Neural cell (in vitro differentiated cells): ENCODE results near the gene IL19. TPM values are rescaled to one million over a fixed set of nuclear protein-coding genes. Genes with fewer than 3 reads are reported as not detected.

Source experiments
- H2AFZ ChIP-seq: fragments of 200-600, 300-800 bp; sonication (generic), shearing (Covaris generic); 2 replicates; pipeline ENCODE4 v1.6.0; 2014; ENCODE audit warnings: low read depth, mild to moderate bottlenecking, antibody characterized with exemption, low read length, moderate library complexity
- H3F3A ChIP-seq: fragments of 200-600 bp; shearing (Covaris generic); 2 replicates; pipeline ENCODE4 v1.6.1; 2016; ENCODE audit warnings: mild to moderate bottlenecking, moderate library complexity, mixed read lengths, antibody characterized with exemption, low read length; ENCODE audit not compliant: insufficient read depth, poor library complexity, severe bottlenecking
- H3K27ac ChIP-seq: fragments of 200-600, 300-800 bp; sonication (generic), shearing (Covaris generic); 2 replicates; pipeline ENCODE4 v1.5.1; 2014; ENCODE audit warnings: mild to moderate bottlenecking, low read length, moderate library complexity
- H3K27me3 ChIP-seq: fragments of 300-800, 200-600 bp; sonication (generic), shearing (Covaris generic); 2 replicates; pipeline ENCODE4 v1.6.0; 2014; ENCODE audit warnings: mild to moderate bottlenecking, low read depth, low read length, moderate library complexity; ENCODE audit not compliant: insufficient read depth
- H3K36me3 ChIP-seq: fragments of 300-800, 200-600 bp; sonication (generic), shearing (Covaris generic); 2 replicates; pipeline ENCODE4 v1.5.1; 2014; ENCODE audit warnings: mild to moderate bottlenecking, antibody characterized with exemption, low read length, moderate library complexity; ENCODE audit not compliant: insufficient read depth
- H3K4me2 ChIP-seq: fragments of 300-800, 200-600 bp; sonication (generic), shearing (Covaris generic); 2 replicates; pipeline ENCODE4 v1.6.0; 2014; ENCODE audit warnings: mild to moderate bottlenecking, low read length
- H3K4me3 ChIP-seq: fragments of 300-800, 200-600 bp; sonication (generic), shearing (Covaris generic); 2 replicates; pipeline ENCODE4 v1.5.1; 2014; ENCODE audit warnings: mild to moderate bottlenecking, low read length, moderate library complexity
- H3K79me2 ChIP-seq: fragments of 200-600 bp; shearing (Covaris generic); replicated peaks from 2 replicates; pipeline ENCODE4 v1.6.0; 2014; ENCODE audit warnings: mild to moderate bottlenecking, low read length, moderate library complexity; ENCODE audit not compliant: insufficient read depth
- H3K9ac ChIP-seq: fragments of 300-800, 200-600 bp; sonication (generic), shearing (Covaris generic); 2 replicates; pipeline ENCODE4 v1.6.1; 2016; ENCODE audit warnings: mild to moderate bottlenecking, low read length, mixed read lengths
- H3K9me2 ChIP-seq: fragments of 200-600 bp; shearing (Covaris generic); 2 replicates; pipeline ENCODE4 v1.6.1; 2016; ENCODE audit warnings: mild to moderate bottlenecking, low read length, mixed read lengths; ENCODE audit not compliant: insufficient read depth
- H3K9me3 ChIP-seq: fragments of 200-600, 300-800 bp; sonication (generic), shearing (Covaris generic); 2 replicates; pipeline ENCODE4 v1.6.1; 2016; ENCODE audit warnings: mild to moderate bottlenecking, mixed run types, low read length, moderate library complexity, mixed read lengths
- H4K20me1 ChIP-seq: fragments of 200-600 bp; shearing (Covaris generic); 2 replicates; pipeline ENCODE4 v1.6.1; 2016; ENCODE audit warnings: mild to moderate bottlenecking, mixed run types; ENCODE audit not compliant: insufficient read depth
- EP300 ChIP-seq: fragments of 450-650 bp; conservative IDR thresholded peaks from 2 replicates; pipeline ENCODE4 v1.6.1; 2014; ENCODE audit warnings: antibody characterized with exemption, mild to moderate bottlenecking, moderate library complexity; ENCODE audit not compliant: poor library complexity, severe bottlenecking
- EZH2 ChIP-seq: fragments of 200-600, 300-800 bp; shearing (Covaris generic), sonication (generic); IDR thresholded peaks from 2 replicates; pipeline ENCODE4 v1.6.1; 2014; ENCODE audit warnings: antibody characterized with exemption, low read length, borderline replicate concordance, mild to moderate bottlenecking; ENCODE audit not compliant: insufficient read depth, poor library complexity, severe bottlenecking
- MXI1 ChIP-seq: fragments of 450-650 bp; conservative IDR thresholded peaks from 2 replicates; pipeline ENCODE4 v1.6.1; 2014; ENCODE audit warnings: antibody characterized with exemption, mild to moderate bottlenecking; ENCODE audit not compliant: poor library complexity, severe bottlenecking
- POLR2AphosphoS5 ChIP-seq: IDR thresholded peaks from 2 replicates; pipeline ENCODE4 v1.6.1; 2012
- RAD21 ChIP-seq: fragments of 450-650 bp; conservative IDR thresholded peaks from 2 replicates; pipeline ENCODE4 v1.6.1; 2014; ENCODE audit warnings: antibody characterized with exemption, mild to moderate bottlenecking, moderate library complexity
- SMC3 ChIP-seq: fragments of 450-650 bp; conservative IDR thresholded peaks from 2 replicates; pipeline ENCODE4 v1.6.1; 2014; ENCODE audit warnings: antibody characterized with exemption, mild to moderate bottlenecking, moderate library complexity; ENCODE audit not compliant: poor library complexity
- TAF1 ChIP-seq: IDR thresholded peaks from 2 replicates; pipeline ENCODE4 v1.6.1; 2012; ENCODE audit warnings: low read depth
- polyA plus RNA-seq: library from polyadenylated mRNA; depleted of rRNA; stranded (reverse); fragments of >200 nt; gene quantifications from 2 replicates; pipeline ENCODE4 v1.2.3, GENCODE V29; 2014
- TF ChIP-seq, protein P1 (sequence below): IDR thresholded peaks from 2 replicates; pipeline ENCODE4 v1.6.1; 2012; ENCODE audit warnings: borderline replicate concordance
- TF ChIP-seq, protein P2 (sequence below): fragments of 450-650 bp; IDR thresholded peaks from 2 replicates; pipeline ENCODE4 v1.5.1; 2014; ENCODE audit warnings: antibody characterized with exemption, mild to moderate bottlenecking, moderate library complexity; ENCODE audit not compliant: poor library complexity, severe bottlenecking

The IL19 gene
- polyA plus RNA-seq, 1 donor from 2014 or later, result not detected

DNA sequence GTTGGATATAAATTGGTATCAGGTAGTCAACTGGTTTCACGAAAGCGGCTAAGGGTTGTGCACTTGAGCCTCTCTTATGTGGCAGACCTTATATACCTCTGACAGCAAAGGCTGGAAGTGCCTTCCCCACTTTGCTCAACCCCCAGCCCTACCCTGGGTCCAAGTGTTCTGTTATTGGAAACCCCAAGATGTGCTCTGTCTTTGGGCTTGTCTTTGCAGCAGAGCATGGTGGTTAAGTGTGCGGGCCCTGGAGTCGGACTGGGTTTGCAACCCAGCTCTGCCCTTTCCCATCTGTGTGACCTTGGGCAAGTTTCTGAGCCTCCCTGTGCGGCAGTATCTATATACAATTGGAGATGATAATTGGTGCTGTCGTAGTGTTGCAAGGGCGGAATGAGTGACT lies 12.9 kb downstream of the IL19 start:
- Histone ChIP-seq H3K27me3 (no peaks in the 10 kb centered on the region), H4K20me1 (no peaks in the 10 kb centered on the region), H3K9me2 (no peaks in the 10 kb centered on the region), H3F3A (no peaks in the 10 kb centered on the region), H3K9me3 (no peaks in the 10 kb centered on the region), H3K36me3 (no peaks in the 10 kb centered on the region), H3K27ac (no peak overlapping the region), H3K9ac (no peak overlapping the region), H2AFZ (no peak overlapping the region), H3K4me3 (no peak overlapping the region), H3K4me2 (no peak overlapping the region), H3K79me2 (no peaks in the 10 kb centered on the region)
- TF ChIP-seq RAD21 (no peak), SMC3 (no peak), EP300 (no peak), EZH2 (no peak), TAF1 (no peak), POLR2AphosphoS5 (no peak), MXI1 (no peak)
- TF ChIP-seq, protein P1, sequence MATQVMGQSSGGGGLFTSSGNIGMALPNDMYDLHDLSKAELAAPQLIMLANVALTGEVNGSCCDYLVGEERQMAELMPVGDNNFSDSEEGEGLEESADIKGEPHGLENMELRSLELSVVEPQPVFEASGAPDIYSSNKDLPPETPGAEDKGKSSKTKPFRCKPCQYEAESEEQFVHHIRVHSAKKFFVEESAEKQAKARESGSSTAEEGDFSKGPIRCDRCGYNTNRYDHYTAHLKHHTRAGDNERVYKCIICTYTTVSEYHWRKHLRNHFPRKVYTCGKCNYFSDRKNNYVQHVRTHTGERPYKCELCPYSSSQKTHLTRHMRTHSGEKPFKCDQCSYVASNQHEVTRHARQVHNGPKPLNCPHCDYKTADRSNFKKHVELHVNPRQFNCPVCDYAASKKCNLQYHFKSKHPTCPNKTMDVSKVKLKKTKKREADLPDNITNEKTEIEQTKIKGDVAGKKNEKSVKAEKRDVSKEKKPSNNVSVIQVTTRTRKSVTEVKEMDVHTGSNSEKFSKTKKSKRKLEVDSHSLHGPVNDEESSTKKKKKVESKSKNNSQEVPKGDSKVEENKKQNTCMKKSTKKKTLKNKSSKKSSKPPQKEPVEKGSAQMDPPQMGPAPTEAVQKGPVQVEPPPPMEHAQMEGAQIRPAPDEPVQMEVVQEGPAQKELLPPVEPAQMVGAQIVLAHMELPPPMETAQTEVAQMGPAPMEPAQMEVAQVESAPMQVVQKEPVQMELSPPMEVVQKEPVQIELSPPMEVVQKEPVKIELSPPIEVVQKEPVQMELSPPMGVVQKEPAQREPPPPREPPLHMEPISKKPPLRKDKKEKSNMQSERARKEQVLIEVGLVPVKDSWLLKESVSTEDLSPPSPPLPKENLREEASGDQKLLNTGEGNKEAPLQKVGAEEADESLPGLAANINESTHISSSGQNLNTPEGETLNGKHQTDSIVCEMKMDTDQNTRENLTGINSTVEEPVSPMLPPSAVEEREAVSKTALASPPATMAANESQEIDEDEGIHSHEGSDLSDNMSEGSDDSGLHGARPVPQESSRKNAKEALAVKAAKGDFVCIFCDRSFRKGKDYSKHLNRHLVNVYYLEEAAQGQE, result no peak
- TF ChIP-seq, protein P2, sequence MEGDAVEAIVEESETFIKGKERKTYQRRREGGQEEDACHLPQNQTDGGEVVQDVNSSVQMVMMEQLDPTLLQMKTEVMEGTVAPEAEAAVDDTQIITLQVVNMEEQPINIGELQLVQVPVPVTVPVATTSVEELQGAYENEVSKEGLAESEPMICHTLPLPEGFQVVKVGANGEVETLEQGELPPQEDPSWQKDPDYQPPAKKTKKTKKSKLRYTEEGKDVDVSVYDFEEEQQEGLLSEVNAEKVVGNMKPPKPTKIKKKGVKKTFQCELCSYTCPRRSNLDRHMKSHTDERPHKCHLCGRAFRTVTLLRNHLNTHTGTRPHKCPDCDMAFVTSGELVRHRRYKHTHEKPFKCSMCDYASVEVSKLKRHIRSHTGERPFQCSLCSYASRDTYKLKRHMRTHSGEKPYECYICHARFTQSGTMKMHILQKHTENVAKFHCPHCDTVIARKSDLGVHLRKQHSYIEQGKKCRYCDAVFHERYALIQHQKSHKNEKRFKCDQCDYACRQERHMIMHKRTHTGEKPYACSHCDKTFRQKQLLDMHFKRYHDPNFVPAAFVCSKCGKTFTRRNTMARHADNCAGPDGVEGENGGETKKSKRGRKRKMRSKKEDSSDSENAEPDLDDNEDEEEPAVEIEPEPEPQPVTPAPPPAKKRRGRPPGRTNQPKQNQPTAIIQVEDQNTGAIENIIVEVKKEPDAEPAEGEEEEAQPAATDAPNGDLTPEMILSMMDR, result no peak

DNA sequence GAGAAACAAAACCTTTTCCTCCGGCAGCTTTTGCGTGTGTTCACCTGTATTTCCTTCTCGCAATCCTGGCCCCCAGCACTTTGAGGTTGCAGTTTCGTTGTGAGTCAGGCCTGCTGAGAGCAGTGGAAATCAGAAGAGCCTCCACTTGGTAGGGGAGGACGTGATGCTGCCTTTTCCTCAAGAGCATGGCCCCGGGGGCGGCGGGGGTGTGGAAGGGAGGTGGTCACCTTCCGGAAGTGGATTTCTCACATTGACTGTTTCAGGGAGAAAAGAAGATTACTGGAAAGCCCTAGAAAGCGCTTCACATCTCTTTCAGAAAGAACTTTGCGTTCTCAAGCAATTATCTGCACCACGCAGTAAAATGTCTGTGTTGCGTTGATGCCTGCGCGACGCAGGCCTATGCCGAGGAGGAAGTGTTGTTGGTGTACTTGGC lies 13.9 kb downstream of the IL19 start:
- H3F3A ChIP-seq, result no peaks in the 10 kb centered on the region

More for the DNA sequence above, 13.9 kb downstream of the IL19 start:
- no peaks in the 10 kb centered on the region for H3K79me2 ChIP-seq
- no peak overlapping the region for H3K9ac ChIP-seq
- TF ChIP-seq RAD21, result no peak
- TF ChIP-seq, protein P2, result no peak
- no peak for TF ChIP-seq EP300
- TF ChIP-seq EZH2, result no peak
- no peak for TF ChIP-seq SMC3
- TF ChIP-seq, protein P1, result no peak
- TF ChIP-seq POLR2AphosphoS5, result no peak
- TF ChIP-seq MXI1, result no peak
- no peak for TF ChIP-seq TAF1
- H3K4me2 ChIP-seq, result no peak overlapping the region
- H3K9me3 ChIP-seq, result no peaks in the 10 kb centered on the region
- no peak overlapping the region for H2AFZ ChIP-seq
- no peak overlapping the region for H3K4me3 ChIP-seq
- H3K36me3 ChIP-seq, result no peaks in the 10 kb centered on the region
- no peaks in the 10 kb centered on the region for H4K20me1 ChIP-seq
- H3K27ac ChIP-seq, result no peak overlapping the region
- H3K27me3 ChIP-seq, result no peaks in the 10 kb centered on the region
- no peaks in the 10 kb centered on the region for H3K9me2 ChIP-seq
